ELR (cell line): ENCODE results near the gene GDF15.
A peak's percentile ranks its signal among the peaks of the same experiment; 100 is the strongest.
"Not testable (repeated sequence)": the region's sequence is repeated elsewhere in the genome, so short reads cannot be mapped to it uniquely, and the experiment has no call there.

Experiments used
- DNase-seq: peaks from one replicate; pipeline ENCODE4 v3.0.0-alpha.2; 2015; ENCODE audit warnings: low read depth

The GDF15 gene

DNA sequence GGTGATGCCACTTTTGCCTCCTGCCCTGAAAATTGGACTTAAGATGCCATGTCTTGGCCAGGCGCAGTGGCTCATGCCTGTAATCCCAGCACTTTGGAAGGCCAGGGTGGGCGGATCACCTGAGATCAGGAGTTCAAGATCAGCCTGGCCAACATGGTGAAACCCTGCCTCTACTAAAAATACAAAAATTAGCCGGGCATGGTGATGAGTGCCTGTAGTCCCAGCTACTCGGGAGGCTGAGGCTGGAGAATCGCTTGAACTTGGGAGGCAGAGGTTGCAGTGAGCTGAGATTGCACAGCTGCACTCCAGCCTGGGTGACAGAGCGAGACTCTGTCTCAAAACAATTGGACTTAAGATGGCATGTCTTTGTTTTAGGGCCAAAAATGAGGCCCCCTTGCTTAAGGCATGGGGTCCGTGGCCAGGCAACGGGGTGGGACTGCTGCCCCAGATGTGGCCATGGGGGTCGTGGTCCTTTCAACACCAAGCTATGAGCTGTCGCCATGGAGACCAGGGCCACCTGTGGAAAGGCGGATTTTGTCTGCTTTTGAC is 21.6 kb upstream of the GDF15 start:
- DNase-seq, result not testable (repeated sequence)

GRCh38 chr19:18364826-18365528 is 21.0 kb upstream of the GDF15 start:
- DNase-seq, result peak; percentile 99

GRCh38 chr19:18366021-18366435 is 19.9 kb upstream of the GDF15 start:
- peak; percentile 61 for DNase-seq

DNA sequence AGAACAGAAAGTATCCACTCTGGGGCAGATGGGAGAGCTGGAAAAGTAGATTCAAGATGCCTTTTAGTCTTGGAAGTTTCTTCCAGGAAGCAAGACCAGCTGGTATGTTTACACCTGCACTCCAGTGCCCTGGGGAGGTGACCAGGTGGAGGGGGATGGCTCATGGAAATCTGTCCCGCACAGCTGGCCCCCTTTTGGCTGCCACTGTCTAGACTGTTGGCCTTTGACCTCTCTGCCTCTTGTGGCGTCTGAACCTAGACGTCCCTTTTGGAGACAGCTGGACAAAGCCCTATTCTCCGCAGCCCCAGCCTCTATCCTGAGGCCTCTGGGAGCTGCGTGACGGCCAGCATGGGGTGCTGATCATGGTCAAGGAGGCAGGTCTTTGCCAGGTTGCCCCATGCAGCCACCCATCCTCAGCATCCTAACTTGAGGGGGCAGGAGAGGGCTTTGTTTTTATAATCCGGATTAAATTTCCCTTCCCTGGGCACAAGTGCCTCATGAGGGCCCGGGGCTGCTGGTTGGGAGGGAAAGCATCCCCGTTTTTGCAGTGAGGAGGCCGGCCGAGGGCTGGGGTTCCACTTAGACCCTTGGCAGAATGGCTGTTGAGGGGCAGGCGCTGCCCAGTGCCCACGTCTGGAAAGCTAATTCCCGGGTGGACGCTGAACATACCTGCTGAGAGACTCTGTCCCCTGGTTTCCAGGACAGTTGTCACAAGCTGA is 17.3 kb upstream of the GDF15 start:
- DNase-seq, result no peak

GRCh38 chr19:18373407-18373891 is 12.5 kb upstream of the GDF15 start:
- no peak for DNase-seq

- DNase-seq, result peak; percentile 99
Measured at GRCh38 chr19:18373892-18374629, 11.9 kb upstream of the GDF15 start.

GRCh38 chr19:18377026-18377425 is 8.9 kb upstream of the GDF15 start:
- no peak for DNase-seq

DNA sequence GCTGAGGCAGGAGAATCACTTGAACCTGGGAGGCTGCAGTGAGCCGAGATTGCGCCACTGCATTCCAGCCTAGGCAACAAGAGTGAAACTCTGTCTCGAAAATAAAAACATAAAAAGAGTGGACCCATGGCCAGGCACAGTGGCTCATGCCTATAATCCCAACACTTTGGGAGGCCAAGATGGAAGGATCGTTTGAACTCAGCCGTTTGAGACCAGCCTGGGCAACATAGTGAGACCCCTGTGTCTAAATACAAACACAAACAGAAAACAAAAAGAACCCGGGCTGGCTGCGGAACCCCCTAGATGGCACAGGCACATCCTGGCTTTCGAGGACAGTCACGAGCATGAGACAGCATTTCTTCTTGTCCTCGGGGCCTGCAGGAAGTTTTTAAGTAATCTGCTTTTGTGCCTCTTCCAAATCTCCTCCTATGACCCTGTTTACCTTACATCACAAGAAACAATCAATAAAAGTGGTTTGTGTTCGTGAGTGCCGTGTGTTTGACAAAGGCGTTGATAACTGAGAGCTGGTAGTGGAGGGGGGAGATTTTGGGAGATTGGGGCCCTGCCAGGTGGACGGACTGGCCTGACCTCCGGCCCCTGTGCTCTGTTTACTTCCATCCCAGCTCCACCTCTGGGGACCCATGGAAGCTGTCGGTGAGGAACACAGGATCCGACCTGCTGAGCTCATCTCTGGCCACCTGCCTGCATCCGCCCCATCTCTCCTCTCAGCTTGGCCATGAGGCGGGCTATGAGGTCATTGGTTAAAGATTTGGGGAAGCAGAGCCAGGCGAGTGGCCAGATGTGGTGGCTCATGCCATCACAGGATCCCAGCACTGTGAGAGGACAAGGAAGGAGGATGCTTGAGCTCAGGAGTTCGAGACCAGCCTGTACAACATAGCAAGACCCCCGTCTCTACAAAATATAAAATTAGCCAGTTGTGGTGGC is 5.9 kb upstream of the GDF15 start:
- DNase-seq, result peak; percentile 68

- DNase-seq, result no peak
Measured at GRCh38 chr19:18380843-18381242, 5.1 kb upstream of the GDF15 start.

GRCh38 chr19:18383622-18384021 is 2.3 kb upstream of the GDF15 start:
- not testable (repeated sequence) for DNase-seq

DNA sequence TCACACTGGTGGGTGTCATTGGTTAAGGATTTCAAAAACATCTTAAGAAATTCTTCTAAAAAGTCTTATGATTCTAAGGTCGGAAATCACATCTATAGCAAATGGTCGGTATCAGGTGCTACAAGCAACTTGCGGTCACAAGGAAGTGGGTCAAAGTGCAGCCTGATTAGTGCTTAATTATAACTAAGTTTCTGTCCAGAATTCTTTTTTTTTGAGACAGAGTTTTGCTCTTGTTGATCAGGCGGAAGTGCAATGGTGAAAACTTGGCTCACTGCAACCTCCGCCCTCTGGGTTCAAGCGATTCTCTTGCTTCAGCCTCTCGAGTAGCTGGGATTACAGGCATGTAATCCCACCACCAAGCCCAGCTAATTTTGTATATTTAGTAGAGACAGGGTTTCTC is 1.2 kb upstream of the GDF15 start:
- DNase-seq, result no peak

DNA sequence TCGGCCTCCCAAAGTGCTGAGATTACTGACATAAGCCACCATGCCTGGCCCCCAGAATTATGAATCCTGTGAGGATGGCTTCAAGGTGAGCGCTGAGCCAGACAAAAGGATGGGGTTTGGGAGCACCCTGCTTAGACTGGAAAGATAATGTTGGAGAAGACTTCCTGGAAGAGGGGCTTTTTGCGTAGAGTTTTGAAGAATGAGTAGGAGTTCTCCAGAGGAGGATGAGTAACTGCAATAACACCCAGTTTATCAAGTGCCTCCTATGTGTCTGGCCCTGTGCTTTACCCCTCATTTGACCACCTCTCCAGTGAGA is 641 bp upstream of the GDF15 start:
- peak; percentile 18 for DNase-seq

DNA sequence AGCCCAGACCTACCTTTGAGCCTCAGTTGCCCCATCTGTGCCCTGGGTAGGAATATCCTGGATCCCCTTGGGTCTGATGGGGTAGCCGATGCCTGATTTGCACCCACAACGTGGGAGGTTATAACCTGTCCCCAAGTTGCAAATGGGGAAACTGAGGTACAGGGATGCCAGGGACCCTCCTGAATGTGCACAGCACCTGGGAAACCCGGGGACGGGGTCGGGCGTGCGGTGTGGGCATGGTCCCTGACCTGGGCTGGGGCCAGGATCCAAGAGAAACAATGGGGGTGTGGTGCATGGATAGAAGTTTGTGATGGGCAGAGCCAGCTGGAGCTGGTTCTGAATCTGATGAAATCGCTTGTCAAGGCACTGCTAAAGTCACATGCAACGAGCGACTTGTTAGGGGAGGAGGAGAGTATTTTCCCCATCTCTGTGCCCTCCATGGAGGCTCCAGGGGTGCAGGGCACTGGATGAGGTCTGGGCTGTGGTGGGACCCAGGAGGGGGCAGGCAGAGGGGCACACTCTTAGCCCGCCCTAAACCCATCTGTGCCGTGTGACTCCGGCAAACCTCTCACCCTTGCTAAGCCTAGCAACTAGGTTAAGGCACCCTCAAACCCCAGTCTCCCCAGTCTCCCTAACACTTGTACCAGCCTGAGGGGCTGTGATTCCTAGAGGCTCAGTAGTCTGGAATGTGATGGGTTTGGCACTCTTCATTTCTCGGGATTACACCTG is 749 bp downstream of the GDF15 start:
- no peak for DNase-seq

DNA sequence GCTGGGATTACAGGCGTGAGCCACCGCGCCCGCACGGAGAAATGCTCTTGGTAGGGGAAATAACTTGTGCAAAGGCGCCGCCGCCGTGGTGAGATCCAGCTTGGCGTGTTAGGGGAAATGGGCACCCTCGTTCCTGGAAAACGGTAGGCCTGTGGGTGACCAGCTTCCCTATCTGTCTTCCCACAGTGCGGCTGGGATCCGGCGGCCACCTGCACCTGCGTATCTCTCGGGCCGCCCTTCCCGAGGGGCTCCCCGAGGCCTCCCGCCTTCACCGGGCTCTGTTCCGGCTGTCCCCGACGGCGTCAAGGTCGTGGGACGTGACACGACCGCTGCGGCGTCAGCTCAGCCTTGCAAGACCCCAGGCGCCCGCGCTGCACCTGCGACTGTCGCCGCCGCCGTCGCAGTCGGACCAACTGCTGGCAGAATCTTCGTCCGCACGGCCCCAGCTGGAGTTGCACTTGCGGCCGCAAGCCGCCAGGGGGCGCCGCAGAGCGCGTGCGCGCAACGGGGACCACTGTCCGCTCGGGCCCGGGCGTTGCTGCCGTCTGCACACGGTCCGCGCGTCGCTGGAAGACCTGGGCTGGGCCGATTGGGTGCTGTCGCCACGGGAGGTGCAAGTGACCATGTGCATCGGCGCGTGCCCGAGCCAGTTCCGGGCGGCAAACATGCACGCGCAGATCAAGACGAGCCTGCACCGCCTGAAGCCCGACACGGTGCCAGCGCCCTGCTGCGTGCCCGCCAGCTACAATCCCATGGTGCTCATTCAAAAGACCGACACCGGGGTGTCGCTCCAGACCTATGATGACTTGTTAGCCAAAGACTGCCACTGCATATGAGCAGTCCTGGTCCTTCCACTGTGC is 2.4 kb downstream of the GDF15 start:
- peak; percentile 74 for DNase-seq

DNA sequence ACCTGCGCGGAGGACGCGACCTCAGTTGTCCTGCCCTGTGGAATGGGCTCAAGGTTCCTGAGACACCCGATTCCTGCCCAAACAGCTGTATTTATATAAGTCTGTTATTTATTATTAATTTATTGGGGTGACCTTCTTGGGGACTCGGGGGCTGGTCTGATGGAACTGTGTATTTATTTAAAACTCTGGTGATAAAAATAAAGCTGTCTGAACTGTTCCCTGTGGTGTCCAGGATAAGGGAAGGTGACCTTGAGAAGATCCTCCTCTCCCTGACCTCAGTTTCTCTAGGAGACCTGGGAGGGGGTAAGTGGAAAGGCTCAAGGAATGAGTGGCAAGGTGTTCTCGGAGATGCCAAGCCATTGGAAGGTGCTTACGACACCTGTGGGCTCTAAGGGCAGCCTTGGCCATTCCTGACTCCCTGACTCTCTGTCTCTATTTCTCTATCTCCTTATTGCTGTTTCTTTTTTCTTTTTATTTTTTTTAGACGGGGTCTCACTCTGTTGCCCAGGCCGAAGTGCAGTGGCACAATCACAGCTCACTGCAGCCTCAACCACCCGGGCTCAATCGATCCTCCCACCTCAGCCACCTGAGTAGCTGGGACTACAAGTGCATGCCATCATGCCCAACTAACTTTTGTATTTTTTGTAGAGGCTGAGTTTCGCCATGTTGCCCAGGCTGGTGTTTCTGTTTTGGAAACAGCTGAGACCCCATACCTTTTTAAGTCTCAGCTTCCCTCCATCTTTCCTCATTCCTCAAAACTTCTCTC is 3.2 kb downstream of the GDF15 start:
- DNase-seq, result no peak

- no peak for DNase-seq
Measured at GRCh38 chr19:18389726-18390064, 3.7 kb downstream of the GDF15 start.

DNA sequence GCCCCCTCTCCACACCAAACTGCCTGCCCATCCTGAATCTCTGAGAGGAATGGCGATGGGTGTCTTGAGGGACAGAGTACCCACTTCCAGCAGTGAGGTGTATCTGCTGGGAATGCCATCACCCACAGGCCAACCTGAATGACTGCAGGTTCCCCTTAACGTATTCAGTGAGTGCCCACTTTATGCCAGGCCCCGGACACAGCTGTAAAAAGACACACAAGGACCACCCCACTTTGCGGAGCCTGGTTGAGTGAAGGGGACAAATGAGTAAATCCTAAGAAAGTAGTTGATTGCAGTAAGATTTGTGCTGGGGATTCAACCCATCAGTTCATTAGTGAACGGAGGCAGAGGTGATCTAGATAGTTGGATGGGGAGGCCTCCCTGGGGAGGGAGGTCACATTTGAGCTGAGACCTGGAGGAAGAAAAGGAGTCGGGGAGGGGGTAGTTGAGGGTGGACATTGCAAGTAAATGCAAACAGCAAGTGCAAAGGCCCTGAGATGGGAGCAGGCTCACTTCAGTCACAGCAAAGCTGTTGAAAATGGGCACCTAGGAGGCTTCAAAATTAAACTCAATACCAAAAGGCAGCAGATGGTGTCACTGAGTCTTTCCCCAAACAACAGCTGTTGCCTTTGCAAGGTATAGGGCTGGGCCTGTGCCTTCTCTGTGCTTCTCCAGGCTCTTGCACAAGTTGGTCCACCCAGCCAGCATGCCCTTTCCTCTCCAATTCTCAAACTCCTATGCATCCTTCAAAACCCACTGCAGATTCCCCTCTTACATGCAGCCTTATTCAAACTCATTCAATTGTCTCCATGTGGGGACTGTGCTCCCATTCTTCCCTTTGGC is 4.3 kb downstream of the GDF15 start:
- DNase-seq, result no peak

DNA sequence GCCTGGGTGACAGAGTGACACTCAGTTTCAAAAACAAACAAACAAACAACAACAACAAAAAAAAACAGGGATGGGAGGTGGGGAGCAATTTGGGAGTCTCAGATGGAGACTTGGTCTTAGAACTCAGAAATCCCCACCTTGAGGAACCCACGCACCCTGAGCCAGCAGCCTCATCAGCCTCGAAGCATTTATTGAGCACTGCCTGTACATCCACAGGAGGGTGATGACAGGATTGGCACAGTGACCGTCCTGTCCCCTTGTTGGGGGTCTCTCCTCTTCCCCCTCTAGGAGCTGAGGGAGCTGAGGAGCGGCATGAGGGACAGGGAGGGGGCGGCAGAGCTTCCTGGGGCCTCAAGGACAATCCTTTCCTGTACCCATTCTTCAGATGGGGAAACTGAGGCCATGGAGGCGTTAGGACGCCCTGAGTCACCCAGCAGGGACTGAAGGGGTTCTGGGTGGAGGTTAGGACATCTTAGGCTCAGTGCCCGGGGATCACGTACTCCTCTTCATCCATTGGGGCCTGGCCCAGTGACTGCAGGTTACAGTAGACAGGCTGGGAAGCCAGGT is 5.6 kb downstream of the GDF15 start:
- no peak for DNase-seq
